ENCODE data around the gene JAG2.

Gene JAG2

DNA sequence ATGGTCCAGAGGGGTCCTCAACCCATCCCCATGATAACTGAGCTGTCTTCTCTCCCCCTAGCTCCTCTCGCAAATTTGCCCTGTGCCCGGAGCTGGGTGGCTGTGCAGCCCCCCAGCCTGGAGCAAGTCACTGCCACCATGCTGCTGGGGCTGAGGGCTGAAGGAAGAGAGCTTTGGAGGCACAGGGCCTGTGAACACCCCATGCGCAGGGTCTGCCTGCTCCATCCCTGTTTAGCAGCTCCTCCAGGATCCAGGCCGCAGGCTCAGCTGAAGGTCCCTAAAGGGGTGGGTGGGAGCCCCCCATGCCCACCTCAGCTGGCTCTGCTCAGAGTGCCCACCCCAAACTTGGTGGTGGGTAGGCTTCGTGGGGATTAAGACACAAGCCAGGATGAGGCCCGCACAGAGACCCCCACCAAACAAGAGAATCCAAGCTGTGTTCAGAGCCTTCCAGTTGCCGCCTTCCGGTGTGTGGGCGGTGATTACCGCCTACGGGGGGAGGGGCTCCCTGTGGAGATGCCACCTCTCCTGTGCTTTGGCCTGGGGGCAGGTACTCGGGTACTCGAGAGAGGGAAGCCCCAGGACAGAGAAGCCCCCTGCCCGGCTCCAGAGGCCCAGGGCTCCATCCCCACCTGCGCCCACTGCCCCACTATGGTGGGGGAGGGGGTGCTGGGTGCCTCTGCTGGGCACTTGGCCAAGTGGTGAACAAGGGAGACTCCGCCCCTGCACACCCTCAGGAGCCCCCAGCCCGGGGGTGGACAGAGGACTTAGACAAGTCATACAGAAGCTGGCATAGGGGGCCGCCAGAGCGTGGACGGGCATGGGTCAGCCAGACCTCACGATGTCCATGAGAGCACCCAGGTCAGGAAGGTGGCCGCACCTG, 1.4 kb upstream of the JAG2 start:
- DNase-seq, result no peak
- in situ Hi-C loops (cut with HindIII; ENCODE audit: low pct_ligation_motif_present, low pct_unique_long_range_greater_than_20kb, low sequenced_read_pairs), result no loop called here

DNA sequence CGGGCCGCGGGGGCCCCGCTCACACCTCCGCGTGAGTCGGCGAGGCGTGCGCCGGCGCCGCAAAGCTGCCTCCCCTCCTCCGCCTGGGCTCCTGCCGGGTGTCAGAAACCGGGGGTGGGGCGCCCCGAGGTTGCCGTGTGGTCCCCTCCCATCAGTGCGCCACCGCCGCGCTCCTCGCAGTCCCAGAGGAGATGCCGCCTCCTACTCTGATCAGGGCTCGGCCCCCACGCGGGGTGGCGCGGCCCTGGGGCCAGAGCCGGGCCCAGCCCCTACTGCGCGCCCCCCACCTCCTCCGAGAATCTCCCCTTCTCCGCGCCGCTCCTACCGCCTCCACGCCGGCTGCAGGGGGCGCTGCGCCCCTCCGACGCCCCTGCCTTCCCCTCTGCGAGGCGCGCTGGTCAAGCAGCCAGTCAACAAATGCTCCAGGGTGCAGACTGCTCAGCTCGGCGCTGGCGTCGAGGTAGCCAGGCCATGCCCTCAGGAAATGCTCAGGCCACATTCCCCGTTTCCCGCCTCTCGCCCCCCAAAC, 467 bp upstream of the JAG2 start:
- in situ Hi-C loops (cut with HindIII; ENCODE audit: low pct_ligation_motif_present, low pct_unique_long_range_greater_than_20kb, low sequenced_read_pairs), result no loop called here
- DNase-seq, result peak; percentile 8

DNA sequence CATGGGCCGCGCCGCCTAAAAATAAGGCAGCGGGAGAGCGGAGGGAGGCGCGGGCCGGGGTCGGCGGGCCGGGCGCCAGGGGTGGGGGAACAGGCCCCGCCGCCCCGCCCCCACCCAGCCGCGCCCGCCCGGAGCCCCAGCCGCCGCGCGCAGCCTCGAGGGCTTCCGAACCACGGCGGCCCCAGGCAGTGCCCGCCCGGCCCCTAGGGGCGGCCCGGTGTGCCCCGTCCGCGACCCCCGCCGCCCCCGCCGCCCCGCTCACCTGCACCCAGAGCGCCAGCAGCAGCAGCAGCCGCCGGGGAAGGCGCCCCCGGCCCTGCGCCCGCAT, 519 bp downstream of the JAG2 start:
- DNase-seq, result no peak
- in situ Hi-C loops (cut with HindIII; ENCODE audit: low pct_ligation_motif_present, low pct_unique_long_range_greater_than_20kb, low sequenced_read_pairs), result no loop called here

DNA sequence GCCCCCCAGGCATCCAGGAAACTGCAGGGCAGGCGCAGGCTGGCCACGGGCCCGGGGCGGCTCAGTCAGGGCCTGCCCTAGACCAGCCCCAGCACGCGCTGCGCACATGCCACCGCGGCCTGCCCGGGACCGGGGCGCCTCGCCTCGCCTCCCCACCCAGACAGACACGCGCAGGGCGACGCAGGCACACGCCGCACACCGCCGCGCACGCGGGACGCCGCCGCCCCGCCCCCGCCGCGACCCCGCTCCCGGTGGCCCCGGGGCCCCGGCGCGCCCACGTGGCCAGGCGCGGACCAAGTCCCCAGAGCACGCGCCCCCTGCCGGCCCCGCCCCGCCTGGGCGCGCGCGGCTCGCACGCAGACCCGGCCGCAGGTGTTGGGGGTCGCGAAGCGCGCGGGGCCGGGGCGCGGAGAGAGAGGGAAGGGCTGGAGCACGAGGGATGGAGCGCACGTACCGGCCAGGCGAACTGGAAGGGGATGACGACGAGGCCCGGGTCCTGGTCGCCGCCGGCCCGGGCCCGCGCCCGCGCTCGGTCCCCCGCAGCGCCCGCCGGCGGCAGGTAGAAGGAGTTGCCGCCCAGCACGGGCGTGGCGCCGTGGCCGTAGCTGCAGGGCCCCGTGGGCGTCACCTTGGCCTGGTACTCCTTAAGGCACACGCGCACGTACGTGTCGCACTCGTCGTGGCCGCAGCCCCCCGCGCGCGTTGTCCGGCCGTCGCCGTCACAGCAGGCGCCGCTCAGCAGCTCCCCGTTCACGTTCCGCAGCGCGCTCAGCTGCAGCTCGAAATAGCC, 1.1 kb downstream of the JAG2 start:
- no peak for DNase-seq
- in situ Hi-C loops (cut with HindIII; ENCODE audit: low pct_ligation_motif_present, low pct_unique_long_range_greater_than_20kb, low sequenced_read_pairs), result no loop called here

DNA sequence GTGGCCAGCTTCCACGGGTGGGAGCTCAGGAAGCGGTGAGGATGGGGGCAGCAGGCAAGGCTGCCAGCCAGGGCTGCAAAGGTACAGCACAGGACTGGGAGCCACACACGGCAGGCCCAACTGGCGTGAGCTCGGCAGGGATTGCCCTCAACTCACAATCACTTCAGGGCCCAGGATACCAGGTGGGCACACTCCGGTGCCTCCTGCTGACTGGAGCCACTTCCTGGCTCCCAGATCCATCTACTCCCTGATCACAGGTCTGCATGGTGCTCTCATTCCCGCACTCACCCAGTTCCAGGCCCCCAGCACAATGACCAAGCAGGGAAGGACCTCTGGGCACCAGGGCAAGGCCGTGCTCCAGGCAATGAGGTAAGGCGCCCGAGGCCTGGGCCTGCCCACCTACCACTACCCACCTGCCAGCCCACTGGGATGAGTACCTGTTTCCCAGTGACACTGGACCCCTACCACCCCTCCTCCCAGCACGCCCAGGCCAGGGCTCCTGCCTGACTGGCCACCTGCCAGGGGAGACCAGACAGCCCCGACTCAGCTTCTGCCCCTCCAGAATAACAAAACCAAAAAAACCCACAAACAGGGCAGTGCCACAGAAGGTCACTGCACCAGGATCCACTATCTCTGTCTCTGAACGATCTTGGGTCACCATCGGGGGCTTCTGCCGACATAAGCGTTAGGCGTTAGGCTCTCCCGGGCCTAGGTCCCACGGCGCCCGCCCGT, 1.8 kb downstream of the JAG2 start:
- in situ Hi-C loops (cut with HindIII; ENCODE audit: low pct_ligation_motif_present, low pct_unique_long_range_greater_than_20kb, low sequenced_read_pairs), result no loop called here

DNA sequence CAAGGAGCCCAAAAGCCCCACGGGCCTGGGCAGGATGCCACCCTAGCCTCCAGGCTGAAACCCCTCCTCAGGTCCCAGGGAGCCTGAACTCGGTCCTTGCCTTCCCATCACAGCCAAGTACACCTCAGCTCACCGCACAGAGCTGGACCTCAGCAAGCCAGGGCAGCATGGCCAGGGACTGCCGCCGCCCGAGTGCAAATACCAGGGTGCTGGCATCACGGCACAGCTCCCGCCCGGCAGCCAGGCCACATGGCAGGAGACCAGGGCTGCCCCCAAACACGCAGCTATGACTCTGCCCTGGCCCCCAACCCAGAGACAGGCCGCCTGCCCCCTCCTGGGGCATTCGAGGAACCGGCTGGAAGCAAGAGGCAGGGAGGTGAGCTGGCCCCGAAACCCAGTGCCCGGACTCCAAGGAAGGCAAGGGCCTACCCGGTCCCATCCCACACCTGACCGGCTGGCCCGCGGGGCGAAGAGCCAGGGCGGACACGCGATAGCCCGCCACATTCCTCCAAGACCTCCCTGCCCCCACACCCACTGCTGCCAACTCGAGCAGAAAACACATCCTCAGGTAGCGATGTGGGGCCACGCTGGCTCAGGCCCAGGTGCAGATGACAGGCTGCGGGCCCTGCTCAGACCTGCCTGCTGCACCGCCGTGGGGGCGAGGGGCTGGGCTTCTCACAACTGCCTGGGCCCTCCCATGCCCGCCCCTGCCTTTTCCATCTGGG, 2.7 kb downstream of the JAG2 start:
- in situ Hi-C loops (cut with HindIII; ENCODE audit: low pct_ligation_motif_present, low pct_unique_long_range_greater_than_20kb, low sequenced_read_pairs), result no loop called here
- no peak for DNase-seq

More for the DNA sequence above, 1.8 kb downstream of the JAG2 start:
- no peak for DNase-seq

DNA sequence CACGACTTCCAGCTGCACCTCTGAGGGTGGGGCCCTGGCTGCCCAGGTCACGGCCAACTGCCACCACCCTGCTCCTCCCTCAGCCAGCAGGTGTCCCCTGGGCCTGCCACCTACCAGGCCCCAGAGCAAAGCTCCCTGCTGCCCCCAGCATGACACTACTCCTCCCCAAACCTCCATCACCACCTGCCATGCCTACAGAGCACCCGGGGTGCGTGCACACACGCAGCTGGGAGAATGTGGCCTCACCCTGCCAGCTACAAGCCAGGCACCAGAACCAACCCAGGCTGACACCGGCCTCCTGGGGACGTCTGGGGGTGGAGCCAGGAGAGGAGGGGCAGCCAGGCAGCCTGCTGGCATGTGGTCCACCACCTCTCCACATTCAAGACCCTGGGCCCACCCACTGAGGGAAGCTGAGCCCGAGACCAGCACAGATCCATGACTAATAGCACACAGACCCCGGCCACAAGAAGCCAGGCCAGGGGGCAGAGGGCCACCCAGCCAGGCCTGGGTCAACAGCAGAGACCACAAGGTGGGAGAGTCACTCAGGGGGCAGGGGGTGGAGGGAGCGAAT, 3.4 kb downstream of the JAG2 start:
- in situ Hi-C loops (cut with HindIII; ENCODE audit: low pct_ligation_motif_present, low pct_unique_long_range_greater_than_20kb, low sequenced_read_pairs), result no loop called here
- no peak for DNase-seq

DNA sequence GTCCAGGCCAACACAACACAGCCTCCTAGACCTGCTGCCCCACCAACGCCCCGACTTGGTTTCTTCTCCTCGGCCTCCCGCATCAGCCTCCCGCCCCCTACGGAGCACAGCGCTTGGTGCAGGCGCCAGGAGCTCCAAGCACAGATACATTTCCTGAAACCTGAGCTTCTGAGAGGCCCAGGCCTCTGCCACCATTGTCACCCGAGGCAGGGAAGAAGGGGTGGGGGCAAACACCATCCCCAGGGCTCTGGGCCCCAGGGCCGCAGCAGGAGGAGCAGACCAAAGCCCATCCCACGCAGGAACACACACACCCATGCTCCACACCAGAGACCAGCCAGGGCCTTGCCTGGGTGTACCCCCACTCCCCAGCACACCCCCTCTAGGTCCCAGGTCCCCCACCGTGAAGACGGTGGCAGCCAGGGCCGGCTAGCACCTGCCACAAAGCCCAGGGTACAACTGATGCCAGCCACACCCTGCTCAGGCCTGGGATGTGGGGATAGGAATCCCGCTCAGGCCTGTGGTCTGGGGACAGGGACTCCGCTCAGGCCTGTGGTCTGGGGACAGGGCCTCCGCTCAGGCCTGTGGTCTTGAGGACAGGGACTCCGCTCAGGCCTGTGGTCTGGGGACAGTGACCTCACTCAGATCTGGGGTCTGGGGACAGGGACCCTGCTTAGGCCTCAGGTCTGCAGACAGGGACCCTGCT, 5.4 kb downstream of the JAG2 start:
- DNase-seq, result no peak
- in situ Hi-C loops (cut with HindIII; ENCODE audit: low pct_ligation_motif_present, low pct_unique_long_range_greater_than_20kb, low sequenced_read_pairs), result no loop called here

DNA sequence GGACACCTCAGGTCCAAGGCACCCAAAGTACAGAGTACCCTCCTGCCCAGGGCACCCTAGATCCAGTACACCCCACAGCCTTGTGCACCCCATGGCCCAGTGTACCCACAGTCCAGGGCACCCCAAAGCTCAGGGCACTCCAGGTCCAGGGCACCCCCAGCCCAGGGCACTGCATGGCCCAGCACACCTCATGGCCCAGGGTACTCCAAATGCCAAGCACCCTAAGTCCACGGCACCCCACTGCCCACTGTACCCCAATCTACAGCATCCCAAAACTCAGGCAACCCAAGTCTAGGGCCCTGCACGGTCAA, 6.0 kb downstream of the JAG2 start:
- DNase-seq, result no peak
- in situ Hi-C loops (cut with HindIII; ENCODE audit: low pct_ligation_motif_present, low pct_unique_long_range_greater_than_20kb, low sequenced_read_pairs), result no loop called here

DNA sequence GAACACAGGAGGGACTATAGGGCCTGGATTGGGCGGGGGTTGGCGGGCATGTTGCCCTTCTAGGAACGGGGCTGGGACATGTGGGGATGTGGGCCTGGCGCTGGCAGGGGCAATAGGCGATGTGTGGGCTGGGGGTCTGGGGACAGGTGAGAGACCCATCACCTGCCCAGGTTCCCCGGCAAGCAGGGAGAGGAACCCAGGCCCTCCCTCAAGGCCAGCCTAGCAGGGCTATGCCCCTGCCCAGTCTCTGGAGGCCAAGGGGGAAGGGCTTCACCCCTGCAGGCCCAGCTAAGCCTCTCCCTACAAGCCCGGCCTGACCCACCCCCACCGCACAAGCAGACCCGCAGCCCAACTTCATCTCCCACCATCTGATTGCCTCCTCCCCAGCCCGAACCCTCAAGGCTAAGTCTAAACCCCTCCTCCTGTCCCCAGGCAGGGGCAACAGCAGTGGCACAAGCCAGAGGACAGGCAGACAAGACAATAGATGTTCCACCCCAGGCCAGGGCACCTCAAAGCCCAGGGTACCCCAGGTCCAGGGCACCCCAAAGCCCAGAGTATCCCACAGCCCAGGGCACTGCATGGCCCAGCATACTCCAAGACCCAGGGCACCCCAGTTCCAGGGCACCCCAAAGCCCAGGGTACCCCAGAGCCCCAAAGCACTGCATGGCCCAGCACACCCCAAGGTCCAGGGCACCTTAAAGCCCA, 6.5 kb downstream of the JAG2 start:
- in situ Hi-C loops (cut with HindIII; ENCODE audit: low pct_ligation_motif_present, low pct_unique_long_range_greater_than_20kb, low sequenced_read_pairs), result no loop called here
- DNase-seq, result no peak

DNA sequence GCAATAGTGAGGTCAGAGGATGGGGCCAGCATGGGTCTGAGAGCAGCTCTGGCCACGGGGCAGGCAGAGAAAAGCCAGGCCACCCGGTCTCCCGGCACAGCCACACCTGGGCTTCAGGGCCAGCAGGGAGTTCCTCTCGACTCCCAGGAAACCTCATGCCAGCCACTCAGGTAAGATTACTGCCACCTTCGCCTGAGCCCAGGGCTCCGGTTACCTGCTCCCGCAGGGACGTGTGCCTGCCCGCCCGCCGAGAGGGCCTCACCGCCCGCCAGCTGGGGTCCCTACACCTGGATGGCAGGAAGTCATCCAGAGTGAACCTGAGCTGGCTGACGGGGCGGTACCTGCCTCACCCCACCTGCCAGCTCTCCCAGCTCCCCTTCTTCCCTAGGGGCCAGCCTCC, 7.3 kb downstream of the JAG2 start:
- DNase-seq, result no peak
- in situ Hi-C loops (cut with HindIII; ENCODE audit: low pct_ligation_motif_present, low pct_unique_long_range_greater_than_20kb, low sequenced_read_pairs), result no loop called here

DNA sequence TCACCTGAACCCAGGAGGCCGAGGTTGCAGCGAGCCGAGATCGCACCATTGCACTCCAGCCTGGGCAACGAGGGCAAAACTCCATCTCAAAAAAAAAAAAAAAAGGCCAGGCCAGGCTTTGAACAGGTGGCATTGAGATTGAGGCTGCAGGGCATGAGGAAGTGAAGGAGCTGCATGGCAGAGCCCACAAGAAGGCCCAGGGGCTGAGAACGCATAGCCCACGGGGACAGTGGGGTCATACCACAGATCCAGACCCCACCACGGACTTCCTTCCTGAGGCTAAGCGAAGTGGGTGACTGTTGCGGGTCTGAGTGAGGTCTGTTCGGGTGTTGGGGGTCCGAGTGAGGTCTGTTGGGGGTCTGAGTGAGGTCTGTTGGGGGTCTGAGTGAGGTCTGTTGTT, 7.8 kb downstream of the JAG2 start:
- in situ Hi-C loops (cut with HindIII; ENCODE audit: low pct_ligation_motif_present, low pct_unique_long_range_greater_than_20kb, low sequenced_read_pairs), result no loop called here
- no peak for DNase-seq

DNA sequence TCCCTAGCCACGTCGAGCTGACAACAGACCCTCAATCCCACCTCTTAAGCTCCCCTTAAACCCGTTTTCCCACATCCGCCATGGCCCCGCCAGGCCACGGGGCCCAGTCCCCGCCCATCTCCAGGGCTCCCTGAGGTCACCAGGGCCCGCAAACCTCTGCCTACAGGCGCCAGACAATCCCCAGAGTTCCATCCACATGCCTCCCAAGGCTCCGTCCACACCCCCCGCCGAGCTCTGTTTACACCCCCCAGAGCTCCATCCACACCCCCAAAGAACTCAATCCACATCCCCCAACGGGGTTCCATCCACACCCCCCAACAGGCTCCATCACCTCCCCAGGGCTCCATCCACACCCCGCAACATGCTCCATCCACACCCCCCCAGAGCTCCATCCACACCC, 9.2 kb downstream of the JAG2 start:
- in situ Hi-C loops (cut with HindIII; ENCODE audit: low pct_ligation_motif_present, low pct_unique_long_range_greater_than_20kb, low sequenced_read_pairs), result no loop called here
- no peak for DNase-seq

DNA sequence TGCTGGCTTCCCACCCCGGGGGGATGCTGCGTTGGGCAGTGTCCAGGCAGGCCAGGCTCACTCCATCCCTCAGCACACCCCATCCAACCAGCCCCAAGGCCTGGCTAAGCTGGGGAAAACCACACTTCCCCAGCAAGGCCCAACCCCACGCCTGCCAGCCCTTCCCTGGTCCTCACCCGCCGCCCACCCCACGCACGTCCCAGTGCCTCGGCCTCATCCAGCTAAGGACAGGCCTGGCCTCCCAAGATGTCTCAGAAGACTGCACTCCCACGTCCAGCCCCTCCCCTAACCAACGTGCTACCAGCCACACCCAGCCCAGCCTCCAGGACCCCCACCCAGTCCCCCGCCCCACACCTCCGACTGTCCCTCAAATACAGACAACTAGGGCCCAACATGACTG, 9.8 kb downstream of the JAG2 start:
- DNase-seq, result no peak
- in situ Hi-C loops (cut with HindIII; ENCODE audit: low pct_ligation_motif_present, low pct_unique_long_range_greater_than_20kb, low sequenced_read_pairs), result no loop called here

DNA sequence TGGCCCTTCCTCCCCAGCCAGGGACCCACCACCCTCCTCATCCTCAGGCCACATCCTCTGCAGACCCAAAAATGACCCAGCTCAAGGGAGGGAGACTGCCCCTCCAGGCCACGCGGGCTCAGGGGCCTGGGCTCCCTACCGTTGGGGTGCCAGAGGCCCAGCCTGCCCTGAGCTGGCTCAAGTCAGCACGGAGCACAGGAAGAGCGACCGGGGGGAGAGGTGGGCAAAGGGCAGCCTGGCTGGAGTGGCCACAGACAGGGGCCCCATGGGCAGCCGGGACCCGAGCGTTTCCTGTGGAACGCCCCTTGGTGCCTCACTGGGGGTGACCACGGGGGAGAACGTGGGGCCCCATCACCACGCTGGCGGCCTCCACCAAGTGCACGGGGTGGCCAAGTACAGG, 10.7 kb downstream of the JAG2 start:
- DNase-seq, result no peak
- in situ Hi-C loops (cut with HindIII; ENCODE audit: low pct_ligation_motif_present, low pct_unique_long_range_greater_than_20kb, low sequenced_read_pairs), result no loop called here

DNA sequence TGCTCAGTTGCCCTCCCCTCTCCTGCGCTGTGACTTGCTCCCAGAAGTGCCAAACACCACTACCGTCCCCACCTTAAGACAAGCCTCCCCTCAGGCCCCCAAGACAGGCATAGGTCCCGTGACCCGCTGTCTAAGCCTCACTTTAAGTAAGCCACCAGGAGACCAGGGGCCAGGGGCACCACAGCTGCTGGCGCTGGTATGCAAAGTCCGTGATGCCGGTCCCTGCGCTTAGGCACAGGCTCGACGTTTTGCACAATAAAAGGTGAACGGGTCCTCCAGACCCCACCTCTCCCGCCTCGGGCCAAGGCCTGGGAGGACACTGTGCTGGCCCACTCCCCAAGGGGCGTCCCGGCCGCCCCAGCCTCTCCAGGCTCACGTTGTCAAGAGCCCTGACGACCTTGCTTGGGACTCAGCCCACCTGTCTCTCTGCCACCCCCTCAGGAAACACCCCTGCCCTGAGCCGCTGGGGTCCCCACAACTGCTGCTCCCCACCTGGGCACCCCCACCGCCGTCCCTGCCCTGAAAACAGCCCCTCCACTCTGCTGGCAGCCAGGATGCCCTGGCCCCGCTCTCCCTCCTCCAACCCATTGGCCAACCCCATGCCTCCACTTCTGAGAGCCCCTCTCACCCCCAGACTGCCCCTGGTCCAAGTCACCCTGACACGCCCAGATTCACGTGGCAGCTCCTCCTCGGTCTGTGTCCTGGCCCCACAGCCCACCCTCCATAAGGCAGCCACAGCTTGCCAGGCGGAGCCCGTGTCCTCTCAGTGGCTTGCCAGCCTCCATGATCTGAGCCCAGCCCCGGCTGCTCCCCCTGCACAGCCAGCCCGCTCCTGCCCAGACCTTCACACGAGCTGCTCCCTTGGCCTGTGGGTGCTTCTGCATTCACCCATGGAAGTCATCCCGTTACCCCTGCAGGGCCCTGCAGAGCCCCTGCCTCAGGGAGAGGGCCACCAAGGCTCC, 11.9 kb downstream of the JAG2 start:
- DNase-seq, result no peak
- in situ Hi-C loops (cut with HindIII; ENCODE audit: low pct_ligation_motif_present, low pct_unique_long_range_greater_than_20kb, low sequenced_read_pairs), result no loop called here
